Neural progenitor cell (in vitro differentiated cells): Measurements from ENCODE around the gene KIAA1549. TPM values are rescaled to one million over a fixed set of nuclear protein-coding genes. Genes with fewer than 3 reads are reported as not detected.

Source experiments
- DNase-seq: peaks from one replicate; pipeline ENCODE4 v3.0.0-alpha.2; 2016; ENCODE audit warnings: low spot score
- H2AFZ ChIP-seq: fragments of 200-600 bp; sonication (generic); replicated peaks from 2 replicates; pipeline ENCODE4 v1.6.1; 2016; ENCODE audit warnings: antibody characterized with exemption
- H3F3A ChIP-seq: fragments of 200-600 bp; sonication (generic); 2 replicates; pipeline ENCODE4 v1.6.1; 2016; ENCODE audit warnings: antibody characterized with exemption, low read depth
- H3K27ac ChIP-seq: fragments of 200-600 bp; sonication (generic); 2 replicates; pipeline ENCODE4 v1.5.1; 2016; ENCODE audit warnings: mild to moderate bottlenecking
- H3K27me3 ChIP-seq: fragments of 200-600 bp; sonication (generic); 2 replicates; pipeline ENCODE4 v1.6.1; 2016; ENCODE audit warnings: mild to moderate bottlenecking, moderate library complexity
- H3K36me3 ChIP-seq: fragments of 200-600 bp; sonication (generic); 2 replicates; pipeline ENCODE4 v1.5.1; 2016
- H3K4me1 ChIP-seq: fragments of 200-600 bp; sonication (generic); 2 replicates; pipeline ENCODE4 v1.6.1; 2016; ENCODE audit warnings: mixed run types
- H3K4me2 ChIP-seq: fragments of 200-600 bp; sonication (generic); 2 replicates; pipeline ENCODE4 v1.6.1; 2016
- H3K4me3 ChIP-seq: fragments of 200-600 bp; sonication (generic); 2 replicates; pipeline ENCODE4 v1.5.1; 2016
- H3K79me2 ChIP-seq: fragments of 200-600 bp; sonication (generic); 2 replicates; pipeline ENCODE4 v1.6.1; 2016; ENCODE audit warnings: low read depth
- H3K9ac ChIP-seq: fragments of 200-600 bp; sonication (generic); 2 replicates; pipeline ENCODE4 v1.6.1; 2016
- H3K9me3 ChIP-seq: fragments of 200-600 bp; sonication (generic); 2 replicates; pipeline ENCODE4 v1.5.1; 2016; ENCODE audit warnings: low read depth
- H4K20me1 ChIP-seq: fragments of 200-600 bp; sonication (generic); 2 replicates; pipeline ENCODE4 v1.6.1; 2016; ENCODE audit warnings: low read depth
- H3K27ac Mint-ChIP-seq: 3 replicates; pipeline ENCODE4 v1.8.0; 2021; ENCODE audit warnings: mixed read lengths
- H3K27me3 Mint-ChIP-seq: 2 replicates; pipeline ENCODE4 v1.8.0; 2022; ENCODE audit warnings: low read depth, mild to moderate bottlenecking, inconsistent platforms, moderate library complexity, mixed read lengths; ENCODE audit not compliant: insufficient read depth
- H3K36me3 Mint-ChIP-seq: 3 replicates; pipeline ENCODE4 v1.8.0; 2021; ENCODE audit warnings: mixed read lengths
- H3K4me1 Mint-ChIP-seq: 3 replicates; pipeline ENCODE4 v1.8.0; 2021; ENCODE audit warnings: mixed read lengths
- H3K4me3 Mint-ChIP-seq: 3 replicates; pipeline ENCODE4 v1.8.0; 2021; ENCODE audit warnings: mild to moderate bottlenecking, moderate library complexity, mixed read lengths
- H3K9me3 Mint-ChIP-seq: 3 replicates; pipeline ENCODE4 v1.8.0; 2020; ENCODE audit warnings: mixed read lengths
- EZH2 ChIP-seq: fragments of 200-600 bp; sonication (generic); IDR thresholded peaks from 2 replicates; pipeline ENCODE4 v1.6.1; 2017; ENCODE audit warnings: antibody characterized with exemption, mild to moderate bottlenecking, moderate library complexity
- EZH2phosphoT487 ChIP-seq: fragments of 200-600 bp; sonication (generic); IDR thresholded peaks from 2 replicates; pipeline ENCODE4 v1.6.1; 2017; ENCODE audit warnings: antibody characterized with exemption
- total RNA-seq: library from RNA; depleted of rRNA; stranded (reverse); fragments of >200 nt; gene quantifications from 2 replicates; pipeline ENCODE4 v1.2.3, GENCODE V29; 2015; ENCODE audit warnings: low replicate concordance
- TF ChIP-seq, protein P1 (sequence below): fragments of 200-600 bp; sonication (generic); IDR thresholded peaks from 2 replicates; pipeline ENCODE4 v1.5.1; 2017; ENCODE audit warnings: antibody characterized with exemption, mild to moderate bottlenecking

The KIAA1549 gene
- total RNA-seq, 1 donor from 2014 or later: 4.8 TPM

DNA sequence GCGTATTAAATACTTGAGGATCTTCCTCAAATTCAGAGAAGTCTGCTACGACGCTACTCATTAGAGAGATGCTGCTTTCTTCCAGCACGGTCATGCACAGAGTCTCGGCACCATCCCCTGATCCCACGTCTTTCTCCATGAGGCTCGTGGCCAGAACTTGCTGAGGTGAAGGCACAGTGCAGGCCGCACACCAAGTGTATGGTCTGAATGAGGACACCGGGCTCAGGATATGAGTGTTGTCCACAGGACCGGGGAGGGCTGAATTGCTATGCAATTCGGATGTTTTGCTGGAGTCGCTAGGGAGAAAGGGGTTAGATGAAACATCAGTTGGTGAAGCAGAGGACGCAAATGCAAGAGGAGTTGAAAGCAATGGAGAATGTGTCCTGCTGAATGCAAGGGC, 63.0 kb downstream of the KIAA1549 start:
- peaks cover 7% of the 10 kb centered on the region for H3K79me2 ChIP-seq
- no peaks in the 10 kb centered on the region for H4K20me1 ChIP-seq
- no peaks in the 10 kb centered on the region for H3K27me3 ChIP-seq
- H2AFZ ChIP-seq: no peak overlapping the region
- no peaks in the 10 kb centered on the region for H3K36me3 ChIP-seq
- H3F3A ChIP-seq: no peaks in the 10 kb centered on the region
- H3K9me3 Mint-ChIP-seq: peaks cover 8% of the 10 kb centered on the region
- no peak for DNase-seq
- peaks cover 2% of the 10 kb centered on the region for H3K27me3 Mint-ChIP-seq
- no peaks in the 10 kb centered on the region for H3K4me1 ChIP-seq
- no peaks in the 10 kb centered on the region for H3K4me1 Mint-ChIP-seq
- peaks cover 41% of the 10 kb centered on the region for H3K36me3 Mint-ChIP-seq
- no peak overlapping the region for H3K4me3 Mint-ChIP-seq
- H3K4me3 ChIP-seq: no peak overlapping the region
- TF ChIP-seq EZH2phosphoT487 (no peak), EZH2 (no peak)
- TF ChIP-seq, protein P1, sequence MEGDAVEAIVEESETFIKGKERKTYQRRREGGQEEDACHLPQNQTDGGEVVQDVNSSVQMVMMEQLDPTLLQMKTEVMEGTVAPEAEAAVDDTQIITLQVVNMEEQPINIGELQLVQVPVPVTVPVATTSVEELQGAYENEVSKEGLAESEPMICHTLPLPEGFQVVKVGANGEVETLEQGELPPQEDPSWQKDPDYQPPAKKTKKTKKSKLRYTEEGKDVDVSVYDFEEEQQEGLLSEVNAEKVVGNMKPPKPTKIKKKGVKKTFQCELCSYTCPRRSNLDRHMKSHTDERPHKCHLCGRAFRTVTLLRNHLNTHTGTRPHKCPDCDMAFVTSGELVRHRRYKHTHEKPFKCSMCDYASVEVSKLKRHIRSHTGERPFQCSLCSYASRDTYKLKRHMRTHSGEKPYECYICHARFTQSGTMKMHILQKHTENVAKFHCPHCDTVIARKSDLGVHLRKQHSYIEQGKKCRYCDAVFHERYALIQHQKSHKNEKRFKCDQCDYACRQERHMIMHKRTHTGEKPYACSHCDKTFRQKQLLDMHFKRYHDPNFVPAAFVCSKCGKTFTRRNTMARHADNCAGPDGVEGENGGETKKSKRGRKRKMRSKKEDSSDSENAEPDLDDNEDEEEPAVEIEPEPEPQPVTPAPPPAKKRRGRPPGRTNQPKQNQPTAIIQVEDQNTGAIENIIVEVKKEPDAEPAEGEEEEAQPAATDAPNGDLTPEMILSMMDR: no peak
- H3K4me2 ChIP-seq: no peak overlapping the region
- no peaks in the 10 kb centered on the region for H3K9me3 ChIP-seq
- H3K27ac ChIP-seq: no peak overlapping the region
- no peak overlapping the region for H3K27ac Mint-ChIP-seq
- H3K9ac ChIP-seq: no peak overlapping the region

GRCh38 chr7:138917771-138918170, 63.4 kb downstream of the KIAA1549 start:
- Histone ChIP-seq H4K20me1 (no peaks in the 10 kb centered on the region), H3K79me2 (peaks cover 3% of the 10 kb centered on the region), H3K27ac (no peak overlapping the region), H3K4me2 (no peak overlapping the region), H3K4me3 (no peak overlapping the region), H3K4me1 (no peaks in the 10 kb centered on the region), H3K9ac (no peak overlapping the region), H2AFZ (no peak overlapping the region), H3K27me3 (no peaks in the 10 kb centered on the region), H3F3A (no peaks in the 10 kb centered on the region), H3K36me3 (no peaks in the 10 kb centered on the region), H3K9me3 (no peaks in the 10 kb centered on the region)
- Mint-ChIP-seq H3K27me3 (peaks cover 2% of the 10 kb centered on the region), H3K4me1 (no peaks in the 10 kb centered on the region), H3K27ac (no peak overlapping the region), H3K4me3 (no peak overlapping the region), H3K9me3 (peaks cover 8% of the 10 kb centered on the region), H3K36me3 (peaks cover 40% of the 10 kb centered on the region)
- TF ChIP-seq, protein P1: no peak
- TF ChIP-seq EZH2phosphoT487: no peak
- TF ChIP-seq EZH2: no peak
- no peak for DNase-seq

DNA sequence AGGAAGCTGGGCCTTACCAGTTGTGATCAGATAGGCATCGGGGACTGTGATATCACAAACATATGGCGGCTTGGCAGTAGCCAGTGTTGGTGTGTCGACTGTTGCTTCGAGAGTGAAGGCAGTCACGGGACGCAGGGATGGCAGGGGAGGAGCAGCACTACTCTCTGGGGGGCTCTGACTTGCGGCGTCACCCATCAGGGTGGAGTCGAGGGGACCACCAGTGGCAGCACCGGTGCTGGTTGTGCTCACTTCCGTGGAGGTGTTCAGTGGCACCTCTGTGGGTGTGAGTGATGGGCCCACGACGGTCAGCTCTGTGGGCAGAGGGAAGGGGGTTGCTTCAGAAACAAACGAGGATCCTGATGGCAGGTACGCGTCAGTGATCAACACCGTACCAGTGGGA, 64.5 kb downstream of the KIAA1549 start:
- no peak for TF ChIP-seq EZH2phosphoT487
- TF ChIP-seq, protein P1: no peak
- TF ChIP-seq EZH2: no peak
- no peak for DNase-seq
- no peak overlapping the region for H3K4me2 ChIP-seq
- H3K9me3 ChIP-seq: no peaks in the 10 kb centered on the region
- H4K20me1 ChIP-seq: no peaks in the 10 kb centered on the region
- peaks cover 44% of the 10 kb centered on the region for H3K36me3 Mint-ChIP-seq
- H3K36me3 ChIP-seq: peaks cover 3% of the 10 kb centered on the region
- H3K27me3 Mint-ChIP-seq: peaks cover 2% of the 10 kb centered on the region
- no peaks in the 10 kb centered on the region for H3K4me1 ChIP-seq
- no peak overlapping the region for H2AFZ ChIP-seq
- H3K4me3 Mint-ChIP-seq: no peak overlapping the region
- H3K27ac ChIP-seq: no peak overlapping the region
- H3K79me2 ChIP-seq: no peaks in the 10 kb centered on the region
- no peak overlapping the region for H3K27ac Mint-ChIP-seq
- no peaks in the 10 kb centered on the region for H3K9me3 Mint-ChIP-seq
- no peak overlapping the region for H3K4me3 ChIP-seq
- H3K4me1 Mint-ChIP-seq: no peaks in the 10 kb centered on the region
- no peaks in the 10 kb centered on the region for H3K27me3 ChIP-seq
- H3K9ac ChIP-seq: no peak overlapping the region
- no peaks in the 10 kb centered on the region for H3F3A ChIP-seq
